DOHH2 (cell line): ENCODE measurements around the gene C14orf180.

Experiments
- H3F3A ChIP-seq: fragments of 200-600 bp; sonication (generic), shearing (Covaris generic); 2 replicates; pipeline ENCODE4 v1.6.0; 2016; ENCODE audit warnings: antibody characterized with exemption, mild to moderate bottlenecking; ENCODE audit not compliant: control insufficient read depth, insufficient read depth
- H3K27ac ChIP-seq: fragments of 200-600 bp; sonication (generic); 2 replicates; pipeline ENCODE4 v1.5.1; 2014; ENCODE audit warnings: low read depth, mild to moderate bottlenecking, low read length, moderate library complexity
- H3K27me3 ChIP-seq: fragments of 200-600 bp; sonication (generic); 2 replicates; pipeline ENCODE4 v1.6.1; 2014; ENCODE audit warnings: mild to moderate bottlenecking, low read length, mixed read lengths; ENCODE audit not compliant: control insufficient read depth
- H3K36me3 ChIP-seq: fragments of 200-600 bp; sonication (generic); 2 replicates; pipeline ENCODE4 v1.6.1; 2014; ENCODE audit warnings: mild to moderate bottlenecking, low read length, moderate library complexity, mixed read lengths; ENCODE audit not compliant: control insufficient read depth
- H3K4me1 ChIP-seq: fragments of 200-600 bp; sonication (generic); 2 replicates; pipeline ENCODE4 v1.6.1; 2014; ENCODE audit warnings: mild to moderate bottlenecking, low read length, mixed read lengths; ENCODE audit not compliant: control insufficient read depth
- H3K4me2 ChIP-seq: fragments of 200-600 bp; sonication (generic); 2 replicates; pipeline ENCODE4 v1.6.0; 2014; ENCODE audit warnings: mild to moderate bottlenecking, low read length, moderate library complexity
- H3K4me3 ChIP-seq: fragments of 200-600 bp; sonication (generic); 2 replicates; pipeline ENCODE4 v1.5.1; 2014; ENCODE audit warnings: mild to moderate bottlenecking, low read length, mixed read lengths
- H3K79me2 ChIP-seq: fragments of 200-600 bp; sonication (generic); 2 replicates; pipeline ENCODE4 v1.6.1; 2014; ENCODE audit warnings: mild to moderate bottlenecking, low read length, mixed read lengths; ENCODE audit not compliant: control insufficient read depth
- H3K9me2 ChIP-seq: fragments of 200-600 bp; sonication (generic); replicated peaks from 2 replicates; pipeline ENCODE4 v1.6.1; 2014; ENCODE audit warnings: mild to moderate bottlenecking, low read length, mixed read lengths; ENCODE audit not compliant: control insufficient read depth
- H3K9me3 ChIP-seq: fragments of 200-600 bp; sonication (generic); 2 replicates; pipeline ENCODE4 v1.6.1; 2014; ENCODE audit warnings: antibody characterized with exemption, low read length, mixed read lengths; ENCODE audit not compliant: control insufficient read depth, insufficient read depth
- H4K20me1 ChIP-seq: fragments of 200-600 bp; sonication (generic); 2 replicates; pipeline ENCODE4 v1.6.0; 2014; ENCODE audit warnings: low read depth, mild to moderate bottlenecking, antibody characterized with exemption, low read length, moderate library complexity; ENCODE audit not compliant: control insufficient read depth, insufficient read depth
- CTCF ChIP-seq: fragments of 200-600 bp; sonication (generic); IDR thresholded peaks from one replicate; pipeline ENCODE4 v1.5.1; 2014; ENCODE audit warnings: antibody characterized with exemption, mild to moderate bottlenecking, low read depth, low read length; ENCODE audit not compliant: poor library complexity, severe bottlenecking
- EZH2phosphoT487 ChIP-seq: fragments of 200-600 bp; sonication (generic); IDR thresholded peaks from 2 replicates; pipeline ENCODE4 v1.6.1; 2017; ENCODE audit warnings: borderline replicate concordance, mild to moderate bottlenecking, antibody characterized with exemption, low read length, moderate library complexity, mixed read lengths

Gene C14orf180

DNA sequence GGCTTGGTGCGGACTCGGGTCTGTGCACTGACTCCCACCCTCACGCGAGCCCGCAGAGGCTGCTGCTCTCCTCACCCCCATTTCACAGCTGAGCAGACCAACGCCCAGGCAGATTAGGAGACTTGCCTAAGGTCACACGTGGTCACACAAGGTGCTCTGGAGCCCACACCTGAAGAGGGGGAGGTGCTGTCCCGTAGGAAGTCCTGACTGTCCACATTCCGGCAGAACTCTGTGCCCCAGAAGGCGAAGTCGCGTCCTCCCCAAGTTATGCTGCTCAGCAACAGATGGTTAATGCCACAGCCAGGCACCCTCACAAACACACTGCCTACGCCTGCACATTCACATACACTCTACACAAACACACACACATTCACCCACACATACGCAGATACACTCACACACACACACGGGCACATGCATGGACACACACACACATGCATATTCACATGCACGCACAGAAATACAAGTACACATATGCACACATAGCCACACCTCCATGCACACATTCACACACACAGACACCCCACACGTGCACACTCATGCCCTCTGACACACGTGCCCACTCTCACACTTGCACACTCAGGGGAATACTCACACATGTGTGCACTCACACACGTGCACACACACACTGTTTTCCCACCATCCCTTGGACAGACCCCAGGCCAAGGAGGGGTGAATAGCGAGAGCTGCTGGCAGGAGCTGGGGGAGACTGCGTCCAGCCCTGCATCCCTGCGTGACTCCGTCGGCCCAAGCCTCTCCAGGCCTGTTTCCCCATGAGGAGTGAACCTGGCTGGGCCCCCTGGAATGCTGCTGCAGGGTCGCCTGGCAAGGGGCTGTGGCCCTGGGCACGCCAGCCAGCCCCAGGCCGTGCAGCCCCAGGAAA is 4.1 kb downstream of the C14orf180 start:
- no peak overlapping the region for H3K4me3 ChIP-seq
- no peaks in the 10 kb centered on the region for H3F3A ChIP-seq
- no peaks in the 10 kb centered on the region for H4K20me1 ChIP-seq
- no peaks in the 10 kb centered on the region for H3K27me3 ChIP-seq
- H3K9me2 ChIP-seq, result no peaks in the 10 kb centered on the region
- no peak overlapping the region for H3K4me2 ChIP-seq
- H3K9me3 ChIP-seq, result no peaks in the 10 kb centered on the region
- no peaks in the 10 kb centered on the region for H3K4me1 ChIP-seq
- no peaks in the 10 kb centered on the region for H3K36me3 ChIP-seq
- no peak overlapping the region for H3K27ac ChIP-seq
- no peaks in the 10 kb centered on the region for H3K79me2 ChIP-seq
- TF ChIP-seq CTCF, result no peak
- no peak for TF ChIP-seq EZH2phosphoT487

DNA sequence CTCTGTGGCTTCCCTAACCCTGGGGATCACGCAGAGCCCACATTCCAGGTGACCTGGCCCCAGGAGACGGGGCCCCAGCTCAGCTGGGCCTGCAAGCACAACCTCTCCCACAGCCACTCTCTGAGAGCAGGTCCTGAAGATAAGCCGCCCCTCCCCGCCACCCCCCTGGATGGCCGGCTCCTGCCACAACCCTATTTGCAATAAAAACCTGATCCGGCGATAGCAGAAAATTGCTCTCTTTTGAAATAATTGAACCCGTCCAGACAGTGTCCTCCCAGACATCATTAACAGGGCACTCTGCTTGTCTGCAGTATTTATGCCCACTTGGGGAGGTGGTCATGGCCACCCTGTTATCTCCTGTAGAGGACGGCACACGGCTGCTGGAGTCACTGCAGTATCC is 5.0 kb downstream of the C14orf180 start:
- Histone ChIP-seq H3K4me3 (no peak overlapping the region), H3K9me3 (no peaks in the 10 kb centered on the region), H3K79me2 (no peaks in the 10 kb centered on the region), H3K4me1 (no peaks in the 10 kb centered on the region), H3K27me3 (no peaks in the 10 kb centered on the region), H3K9me2 (no peaks in the 10 kb centered on the region), H3F3A (no peaks in the 10 kb centered on the region), H3K36me3 (no peaks in the 10 kb centered on the region), H3K27ac (no peak overlapping the region), H3K4me2 (no peak overlapping the region), H4K20me1 (no peaks in the 10 kb centered on the region)
- no peak for TF ChIP-seq CTCF
- TF ChIP-seq EZH2phosphoT487, result no peak

DNA sequence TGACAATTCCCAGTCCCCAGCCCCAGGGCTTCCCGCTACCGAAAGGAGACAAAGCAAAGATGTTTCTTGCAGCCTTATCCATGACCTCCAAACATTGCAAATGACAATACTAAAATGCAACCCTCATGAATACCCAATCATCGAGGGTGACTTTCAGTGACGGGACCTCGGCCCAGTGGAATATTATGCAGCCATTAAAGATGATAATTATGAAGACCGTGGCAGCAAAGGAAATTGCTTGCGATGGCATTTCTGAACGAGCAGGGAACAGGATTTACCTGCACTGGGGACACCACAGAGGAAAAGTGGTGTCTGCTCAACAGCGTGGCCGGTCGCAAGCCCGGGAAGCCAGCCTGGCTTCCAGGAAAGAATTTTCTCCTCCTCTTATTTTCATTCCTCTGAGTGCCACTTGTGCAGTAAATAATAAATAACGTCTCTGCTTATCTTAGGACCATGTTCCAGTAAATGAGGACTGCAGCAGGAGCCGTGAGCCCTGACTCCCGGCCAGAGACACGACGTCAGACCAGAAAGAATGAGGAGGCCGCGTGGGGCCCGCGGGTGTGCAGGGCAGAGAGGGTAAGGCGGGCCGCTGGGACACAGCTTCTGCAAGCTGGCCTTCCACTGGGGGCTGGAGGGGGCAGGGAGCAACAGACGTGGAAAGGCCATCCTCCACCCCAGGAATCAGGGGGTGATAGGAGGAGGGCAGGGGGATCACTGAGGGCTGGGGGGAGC is 6.6 kb downstream of the C14orf180 start:
- Histone ChIP-seq H3K4me1 (no peaks in the 10 kb centered on the region), H3K27me3 (no peaks in the 10 kb centered on the region), H4K20me1 (no peaks in the 10 kb centered on the region), H3K9me3 (no peaks in the 10 kb centered on the region), H3K27ac (no peak overlapping the region), H3K4me2 (no peak overlapping the region), H3K4me3 (no peak overlapping the region), H3K79me2 (no peaks in the 10 kb centered on the region), H3F3A (no peaks in the 10 kb centered on the region), H3K9me2 (no peaks in the 10 kb centered on the region), H3K36me3 (no peaks in the 10 kb centered on the region)
- TF ChIP-seq EZH2phosphoT487 (no peak), CTCF (no peak)
